Smooth muscle cell (in vitro differentiated cells): ENCODE data around the gene CBLN3. TPM values are rescaled to one million over a fixed set of nuclear protein-coding genes. Genes with fewer than 3 reads are reported as not detected.

Experiments used
- DNase-seq: peaks from one replicate; lab custom pipeline; 2025; ENCODE audit not compliant: unreplicated experiment; lab: John Stamatoyannopoulos, UW
- H2AFZ ChIP-seq: fragments of 200-600 bp; sonication (generic); 2 replicates; pipeline ENCODE4 v1.6.0; 2016; ENCODE audit warnings: antibody characterized with exemption, low read depth, mild to moderate bottlenecking
- H3F3A ChIP-seq: fragments of 200-600 bp; sonication (generic); 2 replicates; pipeline ENCODE4 v1.6.0; 2017; ENCODE audit warnings: antibody characterized with exemption, low read depth
- H3K27ac ChIP-seq: fragments of 200-600 bp; sonication (generic); 2 replicates; pipeline ENCODE4 v1.5.1; 2016; ENCODE audit warnings: low read depth, mild to moderate bottlenecking
- H3K27me3 ChIP-seq: fragments of 200-600 bp; sonication (generic); 2 replicates; pipeline ENCODE4 v1.6.1; 2016; ENCODE audit warnings: low read depth, mild to moderate bottlenecking
- H3K36me3 ChIP-seq: fragments of 200-600 bp; sonication (generic); 2 replicates; pipeline ENCODE4 v1.5.1; 2016; ENCODE audit warnings: low read depth
- H3K4me1 ChIP-seq: fragments of 200-600 bp; sonication (generic); 2 replicates; pipeline ENCODE4 v1.5.1; 2016; ENCODE audit warnings: low read depth
- H3K4me2 ChIP-seq: fragments of 200-600 bp; sonication (generic); 2 replicates; pipeline ENCODE4 v1.6.0; 2016; ENCODE audit warnings: mild to moderate bottlenecking
- H3K4me3 ChIP-seq: fragments of 200-600 bp; sonication (generic); 2 replicates; pipeline ENCODE4 v1.5.1; 2016; ENCODE audit warnings: mild to moderate bottlenecking
- H3K79me2 ChIP-seq: fragments of 200-600 bp; sonication (generic); 2 replicates; pipeline ENCODE4 v1.6.0; 2016; ENCODE audit warnings: low read depth, mild to moderate bottlenecking
- H3K9ac ChIP-seq: fragments of 200-600 bp; sonication (generic); 2 replicates; pipeline ENCODE4 v1.6.0; 2016; ENCODE audit warnings: low read depth
- H3K9me3 ChIP-seq: fragments of 200-600 bp; sonication (generic); replicated peaks from 2 replicates; pipeline ENCODE4 v1.5.1; 2016; ENCODE audit warnings: low read depth
- H4K20me1 ChIP-seq: fragments of 200-600 bp; sonication (generic); 2 replicates; pipeline ENCODE4 v1.6.0; 2016; ENCODE audit warnings: low read depth
- CTCF ChIP-seq: fragments of 200-600 bp; sonication (generic); IDR thresholded peaks from 2 replicates; pipeline ENCODE4 v1.5.1; 2017; ENCODE audit warnings: borderline replicate concordance, mild to moderate bottlenecking, antibody characterized with exemption; ENCODE audit not compliant: insufficient read depth, poor library complexity, severe bottlenecking
- WGBS: methylation state at CpG from one replicate; pipeline ENCODE4 v1.1.7; 2016; ENCODE audit warnings: low lambda C conversion rate; 5-methylcytosine and 5-hydroxymethylcytosine counted together
- polyA plus RNA-seq: library from polyadenylated mRNA; unstranded; fragments of >200 nt; fragmentation: Nextera tagmentation; extraction: Ambion mirVana; gene quantifications from 2 replicates; pipeline ENCODE4 v1.2.1, GENCODE V29; 2016
- total RNA-seq: library from RNA; depleted of rRNA; stranded (reverse); fragments of >200 nt; gene quantifications from 2 replicates; pipeline ENCODE4 v1.2.3, GENCODE V29; 2014

The CBLN3 gene
- total and polyA plus RNA-seq, 2 experiments from 2014 or later: 1.1 to 1.6 TPM

DNA sequence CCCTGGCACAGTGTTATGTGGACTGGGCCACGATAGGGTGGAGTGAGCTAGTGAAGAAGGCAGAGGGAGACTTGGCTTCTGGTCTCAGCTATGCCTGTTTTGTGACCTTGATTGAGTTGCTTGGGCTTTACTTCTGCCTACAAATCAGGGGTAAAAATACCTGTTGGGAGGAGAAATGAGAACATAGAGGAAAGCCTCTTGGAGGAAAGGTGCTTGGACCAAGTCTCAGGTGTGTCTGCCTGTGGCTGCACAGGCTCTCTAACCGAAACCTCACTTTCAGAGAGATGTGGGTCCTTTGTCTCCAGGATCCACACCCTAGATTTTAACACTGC lies 8.2 kb upstream of the CBLN3 start:
- H3K4me2 ChIP-seq: no peak overlapping the region
- H3K27me3 ChIP-seq: no peaks in the 10 kb centered on the region
- no peaks in the 10 kb centered on the region for H3K9me3 ChIP-seq
- peaks cover 8% of the 10 kb centered on the region for H3K4me1 ChIP-seq
- TF ChIP-seq CTCF: no peak
- H3K4me3 ChIP-seq: no peak overlapping the region
- no peak overlapping the region for H2AFZ ChIP-seq
- no peak overlapping the region for H3K27ac ChIP-seq
- 97% methylated on average over 2 of the region's 2 CpGs for WGBS
- peaks cover 14% of the 10 kb centered on the region for H3F3A ChIP-seq
- DNase-seq: no peak
- peaks cover 5% of the 10 kb centered on the region for H3K79me2 ChIP-seq
- no peak overlapping the region for H3K9ac ChIP-seq
- H3K36me3 ChIP-seq: no peaks in the 10 kb centered on the region
- H4K20me1 ChIP-seq: peaks cover 15% of the 10 kb centered on the region

- H3K27ac ChIP-seq: no peak overlapping the region
- no peak overlapping the region for H3K4me2 ChIP-seq
- no peak overlapping the region for H3K9ac ChIP-seq
- H3K4me1 ChIP-seq: peaks cover 8% of the 10 kb centered on the region
- H3K36me3 ChIP-seq: no peaks in the 10 kb centered on the region
- TF ChIP-seq CTCF: no peak
- 88% methylated on average over 12 of the region's 12 CpGs for WGBS
- H4K20me1 ChIP-seq: peaks cover 20% of the 10 kb centered on the region
- H3F3A ChIP-seq: peaks cover 14% of the 10 kb centered on the region
- H3K27me3 ChIP-seq: no peaks in the 10 kb centered on the region
- no peaks in the 10 kb centered on the region for H3K9me3 ChIP-seq
- H3K79me2 ChIP-seq: peaks cover 9% of the 10 kb centered on the region
- DNase-seq: no peak
- no peak overlapping the region for H2AFZ ChIP-seq
- H3K4me3 ChIP-seq: no peak overlapping the region
Measured at GRCh38 chr14:24437020-24437735, 7.7 kb upstream of the CBLN3 start.

- H3K36me3 ChIP-seq: no peaks in the 10 kb centered on the region
- peak; percentile 62 for TF ChIP-seq CTCF
- no peaks in the 10 kb centered on the region for H3K27me3 ChIP-seq
- no peaks in the 10 kb centered on the region for H3K9me3 ChIP-seq
- peaks cover 13% of the 10 kb centered on the region for H3K79me2 ChIP-seq
- H3F3A ChIP-seq: peaks cover 14% of the 10 kb centered on the region
- no peak overlapping the region for H3K9ac ChIP-seq
- H3K27ac ChIP-seq: no peak overlapping the region
- no peak overlapping the region for H2AFZ ChIP-seq
- peaks cover 4% of the 10 kb centered on the region for H3K4me1 ChIP-seq
- no peak for DNase-seq
- peaks cover 27% of the 10 kb centered on the region for H4K20me1 ChIP-seq
- H3K4me2 ChIP-seq: no peak overlapping the region
- no peak overlapping the region for H3K4me3 ChIP-seq
- WGBS: 76% methylated on average over 5 of the region's 5 CpGs
Measured at GRCh38 chr14:24436355-24437019, 7.0 kb upstream of the CBLN3 start.

- TF ChIP-seq CTCF: no peak
- no peaks in the 10 kb centered on the region for H3K27me3 ChIP-seq
- peaks cover 2% of the 10 kb centered on the region for H3K4me1 ChIP-seq
- H4K20me1 ChIP-seq: peaks cover 32% of the 10 kb centered on the region
- peaks cover 15% of the 10 kb centered on the region for H3K79me2 ChIP-seq
- no peak overlapping the region for H3K4me2 ChIP-seq
- no peaks in the 10 kb centered on the region for H3K9me3 ChIP-seq
- H3K27ac ChIP-seq: no peak overlapping the region
- no peak overlapping the region for H3K4me3 ChIP-seq
- H2AFZ ChIP-seq: no peak overlapping the region
- no peak for DNase-seq
- H3K9ac ChIP-seq: no peak overlapping the region
- peaks cover 15% of the 10 kb centered on the region for H3F3A ChIP-seq
- no peaks in the 10 kb centered on the region for H3K36me3 ChIP-seq
- WGBS: 76% methylated on average over 6 of the region's 6 CpGs
Measured at GRCh38 chr14:24435998-24436354, 6.5 kb upstream of the CBLN3 start.
